ENCODE measurements around the gene EML4. TPM values are rescaled to one million over a fixed set of nuclear protein-coding genes. Genes with fewer than 3 reads are reported as not detected.

EML4 gene
- total RNA-seq, 1 experiment from 2014 or later = 68.2 TPM

DNA sequence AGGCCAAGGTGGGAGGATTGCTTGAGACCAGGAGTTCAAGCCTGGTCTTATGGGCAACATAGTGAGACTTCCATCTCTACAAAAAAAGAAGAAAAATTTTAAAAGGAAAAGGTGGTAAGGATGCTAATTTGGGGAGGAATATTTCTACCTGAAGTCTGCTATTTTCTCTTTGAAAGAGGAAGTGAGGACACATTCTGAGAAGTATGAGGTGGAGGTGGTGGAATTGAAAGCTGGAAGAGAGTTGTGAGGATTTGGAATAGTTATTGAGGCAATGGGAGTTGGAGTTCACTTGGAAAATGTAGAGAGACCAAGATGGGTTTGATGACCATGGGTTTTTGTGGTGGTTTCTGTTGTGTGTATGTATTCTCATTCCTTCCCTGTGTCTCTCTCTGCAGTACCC is 29.3 kb downstream of the EML4 start:
- Mint-ChIP-seq H3K4me1 (ENCODE audit: low read depth, unreplicated experiment) (peaks cover 44% of the 10 kb centered on the region), H3K9me3 (ENCODE audit: low read depth, unreplicated experiment) (peaks cover 6% of the 10 kb centered on the region), H3K4me3 (ENCODE audit: low read depth, unreplicated experiment) (no peak overlapping the region), H3K27ac (ENCODE audit: unreplicated experiment) (no peak overlapping the region), H3K36me3 (ENCODE audit: insufficient read depth, unreplicated experiment) (peaks cover 5% of the 10 kb centered on the region), H3K27me3 (ENCODE audit: unreplicated experiment) (no peaks in the 10 kb centered on the region)
- no peak for TF ChIP-seq CTCF (IDR thresholded peaks at IDR 0.05; ENCODE audit: unreplicated experiment)
- no TSS peak for BruUV-seq (replicated peaks)
- intact Hi-C loops (cut with micrococcal nuclease; ENCODE audit: unreplicated experiment) = loop anchor here (5.0 kb wide), 1 partner anchor 81 kb away; no protein-coding TSS in a partner anchor
- DNase-seq = no peak
- CTCF ChIA-PET = no interaction called here

GRCh38 chr2:42199002-42199401 is 29.8 kb downstream of the EML4 start:
- intact Hi-C loops (cut with micrococcal nuclease; ENCODE audit: unreplicated experiment) = loop anchor here (5.0 kb wide), 1 partner anchor 82 kb away; no protein-coding TSS in a partner anchor

DNA sequence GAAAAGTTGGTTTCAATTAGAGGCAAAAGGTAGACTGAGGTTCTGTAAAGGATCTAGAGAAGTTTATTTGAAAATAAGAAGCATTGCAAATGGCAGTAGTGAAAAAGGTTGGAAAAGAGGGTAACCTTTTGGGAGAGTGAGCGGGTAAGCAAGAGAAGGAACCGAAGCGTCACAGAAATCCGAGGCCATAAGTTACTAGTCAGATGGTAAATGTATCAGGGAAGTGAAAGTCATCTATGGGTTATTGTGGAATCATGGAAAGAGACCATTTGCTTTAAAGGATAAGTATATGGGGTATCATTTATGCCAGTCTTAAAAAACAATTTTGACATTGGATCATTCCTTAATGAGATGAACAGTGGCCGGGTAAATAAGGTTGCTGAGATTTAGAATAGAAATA is 30.5 kb downstream of the EML4 start:
- BruUV-seq (replicated peaks) = no TSS peak
- Mint-ChIP-seq H3K27ac (ENCODE audit: unreplicated experiment) (no peak overlapping the region), H3K36me3 (ENCODE audit: insufficient read depth, unreplicated experiment) (peaks cover 5% of the 10 kb centered on the region), H3K27me3 (ENCODE audit: unreplicated experiment) (no peaks in the 10 kb centered on the region), H3K4me1 (ENCODE audit: low read depth, unreplicated experiment) (peaks cover 32% of the 10 kb centered on the region), H3K9me3 (ENCODE audit: low read depth, unreplicated experiment) (peaks cover 6% of the 10 kb centered on the region), H3K4me3 (ENCODE audit: low read depth, unreplicated experiment) (no peak overlapping the region)
- no peak for TF ChIP-seq CTCF (IDR thresholded peaks at IDR 0.05; ENCODE audit: unreplicated experiment)
- CTCF ChIA-PET = no interaction called here
- DNase-seq = no peak
- intact Hi-C loops (cut with micrococcal nuclease; ENCODE audit: unreplicated experiment) = loop anchor here (5.0 kb wide), 1 partner anchor 82 kb away; no protein-coding TSS in a partner anchor

More at GRCh38 chr2:42199002-42199401, 29.8 kb downstream of the EML4 start:
- CTCF ChIA-PET = no interaction called here
- no peak for TF ChIP-seq CTCF (IDR thresholded peaks at IDR 0.05; ENCODE audit: unreplicated experiment)
- peaks cover 6% of the 10 kb centered on the region for H3K9me3 Mint-ChIP-seq (ENCODE audit: low read depth, unreplicated experiment)
- no peak overlapping the region for H3K4me3 Mint-ChIP-seq (ENCODE audit: low read depth, unreplicated experiment)
- H3K27me3 Mint-ChIP-seq (ENCODE audit: unreplicated experiment) = no peaks in the 10 kb centered on the region
- H3K4me1 Mint-ChIP-seq (ENCODE audit: low read depth, unreplicated experiment) = peaks cover 38% of the 10 kb centered on the region
- no peak overlapping the region for H3K27ac Mint-ChIP-seq (ENCODE audit: unreplicated experiment)
- DNase-seq = no peak
- BruUV-seq (replicated peaks) = no TSS peak
- H3K36me3 Mint-ChIP-seq (ENCODE audit: insufficient read depth, unreplicated experiment) = peaks cover 5% of the 10 kb centered on the region

- no peak for DNase-seq
- no peak for TF ChIP-seq CTCF (IDR thresholded peaks at IDR 0.05; ENCODE audit: unreplicated experiment)
- H3K27ac Mint-ChIP-seq (ENCODE audit: unreplicated experiment) = no peak overlapping the region
- CTCF ChIA-PET = interaction anchor here (0.6 kb wide), 1 partner anchor 89 kb away, joined by 4 read pairs; no protein-coding TSS in a partner anchor
- peaks cover 6% of the 10 kb centered on the region for H3K9me3 Mint-ChIP-seq (ENCODE audit: low read depth, unreplicated experiment)
- peaks cover 5% of the 10 kb centered on the region for H3K36me3 Mint-ChIP-seq (ENCODE audit: insufficient read depth, unreplicated experiment)
- intact Hi-C loops (cut with micrococcal nuclease; ENCODE audit: unreplicated experiment) = no loop called here
- peaks cover 39% of the 10 kb centered on the region for H3K4me1 Mint-ChIP-seq (ENCODE audit: low read depth, unreplicated experiment)
- no TSS peak for BruUV-seq (replicated peaks)
- H3K4me3 Mint-ChIP-seq (ENCODE audit: low read depth, unreplicated experiment) = no peak overlapping the region
- no peaks in the 10 kb centered on the region for H3K27me3 Mint-ChIP-seq (ENCODE audit: unreplicated experiment)
Measured at GRCh38 chr2:42200926-42201855, 32.0 kb downstream of the EML4 start.

All from Calu3 (cell line).